ENCODE measurements around the gene GNAL. TPM values are rescaled to one million over a fixed set of nuclear protein-coding genes. Genes with fewer than 3 reads are reported as not detected.
A peak's percentile ranks its signal among the peaks of the same experiment; 100 is the strongest.

Gene GNAL
- total RNA-seq, 1 experiment from 2014 or later = 0.61 TPM

DNA sequence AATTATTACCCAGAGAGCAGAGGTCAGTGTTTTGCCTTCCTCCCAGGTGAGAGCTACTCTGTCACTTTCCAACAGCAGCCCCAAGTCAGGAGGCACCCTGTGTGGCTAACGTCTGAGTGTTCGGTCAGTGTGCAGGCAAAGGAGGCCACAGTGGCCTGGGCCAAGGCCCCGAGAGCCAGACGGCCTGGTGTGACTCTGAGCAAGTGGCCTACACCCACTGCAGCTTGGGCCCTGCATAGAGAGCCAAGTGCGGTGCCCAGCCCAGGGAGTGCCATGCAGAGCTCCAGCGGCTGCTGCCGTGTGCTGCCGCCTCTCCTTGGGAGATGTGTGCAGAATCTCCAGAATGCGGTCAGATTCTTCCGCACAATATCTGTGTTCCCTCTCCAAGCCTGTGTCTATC lies 70.4 kb downstream of the GNAL start:
- H3K9me3 Mint-ChIP-seq (ENCODE audit: low read depth, unreplicated experiment) = no peaks in the 10 kb centered on the region
- H3K27ac Mint-ChIP-seq (ENCODE audit: unreplicated experiment) = no peak overlapping the region
- H3K36me3 Mint-ChIP-seq (ENCODE audit: insufficient read depth, unreplicated experiment) = no peaks in the 10 kb centered on the region
- CTCF ChIA-PET = interaction anchor here (1.2 kb wide), 1 partner anchor 8 kb away, joined by 4 read pairs; no protein-coding TSS in a partner anchor
- TF ChIP-seq, protein P1, sequence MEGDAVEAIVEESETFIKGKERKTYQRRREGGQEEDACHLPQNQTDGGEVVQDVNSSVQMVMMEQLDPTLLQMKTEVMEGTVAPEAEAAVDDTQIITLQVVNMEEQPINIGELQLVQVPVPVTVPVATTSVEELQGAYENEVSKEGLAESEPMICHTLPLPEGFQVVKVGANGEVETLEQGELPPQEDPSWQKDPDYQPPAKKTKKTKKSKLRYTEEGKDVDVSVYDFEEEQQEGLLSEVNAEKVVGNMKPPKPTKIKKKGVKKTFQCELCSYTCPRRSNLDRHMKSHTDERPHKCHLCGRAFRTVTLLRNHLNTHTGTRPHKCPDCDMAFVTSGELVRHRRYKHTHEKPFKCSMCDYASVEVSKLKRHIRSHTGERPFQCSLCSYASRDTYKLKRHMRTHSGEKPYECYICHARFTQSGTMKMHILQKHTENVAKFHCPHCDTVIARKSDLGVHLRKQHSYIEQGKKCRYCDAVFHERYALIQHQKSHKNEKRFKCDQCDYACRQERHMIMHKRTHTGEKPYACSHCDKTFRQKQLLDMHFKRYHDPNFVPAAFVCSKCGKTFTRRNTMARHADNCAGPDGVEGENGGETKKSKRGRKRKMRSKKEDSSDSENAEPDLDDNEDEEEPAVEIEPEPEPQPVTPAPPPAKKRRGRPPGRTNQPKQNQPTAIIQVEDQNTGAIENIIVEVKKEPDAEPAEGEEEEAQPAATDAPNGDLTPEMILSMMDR (IDR thresholded peaks at IDR 0.05; ENCODE audit: unreplicated experiment) = no peak
- intact Hi-C loops (cut with micrococcal nuclease; ENCODE audit: unreplicated experiment) = no loop called here
- H3K4me3 Mint-ChIP-seq (ENCODE audit: low read depth, unreplicated experiment) = no peak overlapping the region
- H3K4me1 Mint-ChIP-seq (ENCODE audit: low read depth, unreplicated experiment) = no peaks in the 10 kb centered on the region
- BruUV-seq (replicated peaks) = no TSS peak
- peaks cover 43% of the 10 kb centered on the region for H3K27me3 Mint-ChIP-seq (ENCODE audit: unreplicated experiment)
- DNase-seq = no peak

DNA sequence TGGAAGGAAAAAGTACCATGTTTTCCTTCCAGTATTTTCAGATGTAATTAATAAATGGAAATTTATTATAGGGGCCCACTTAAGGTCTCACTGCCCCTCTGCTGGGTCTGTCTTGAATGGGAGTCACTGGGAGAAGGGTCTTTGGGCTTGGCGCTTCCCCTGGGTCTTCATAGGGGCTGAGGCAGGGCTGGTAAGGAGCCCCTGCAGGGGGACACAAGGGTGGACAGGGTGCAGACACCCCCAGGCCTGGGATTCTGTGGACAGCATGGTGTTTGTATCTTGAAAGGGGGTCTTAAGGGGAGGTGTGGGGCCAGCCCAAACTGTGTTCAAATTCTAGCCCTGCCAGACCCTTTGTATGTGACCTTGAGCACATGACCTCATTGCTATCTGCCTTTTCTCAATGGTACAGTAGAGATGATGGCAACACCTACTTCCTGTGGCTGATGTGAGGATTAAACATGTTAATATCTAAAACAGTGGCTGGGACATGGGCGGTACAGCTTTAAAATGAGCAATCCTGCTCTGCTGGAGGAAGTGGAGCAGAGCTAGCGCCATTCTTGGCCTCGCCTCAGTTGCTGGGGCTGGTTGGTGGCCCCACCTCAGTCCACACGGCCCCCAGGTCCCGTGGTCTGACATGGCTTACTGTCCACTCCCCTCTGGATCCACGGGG lies 71.6 kb downstream of the GNAL start:
- Mint-ChIP-seq H3K27me3 (ENCODE audit: unreplicated experiment) (peaks cover 33% of the 10 kb centered on the region), H3K36me3 (ENCODE audit: insufficient read depth, unreplicated experiment) (no peaks in the 10 kb centered on the region), H3K27ac (ENCODE audit: unreplicated experiment) (no peak overlapping the region), H3K4me3 (ENCODE audit: low read depth, unreplicated experiment) (no peak overlapping the region), H3K9me3 (ENCODE audit: low read depth, unreplicated experiment) (no peaks in the 10 kb centered on the region), H3K4me1 (ENCODE audit: low read depth, unreplicated experiment) (no peaks in the 10 kb centered on the region)
- no peak for DNase-seq
- no TSS peak for BruUV-seq (replicated peaks)
- intact Hi-C loops (cut with micrococcal nuclease; ENCODE audit: unreplicated experiment) = no loop called here
- CTCF ChIA-PET = interaction anchor here (0.5 kb wide), 1 partner anchor 135 kb away, joined by 3 read pairs; no protein-coding TSS in a partner anchor
- TF ChIP-seq, protein P1 (IDR thresholded peaks at IDR 0.05; ENCODE audit: unreplicated experiment) = no peak

DNA sequence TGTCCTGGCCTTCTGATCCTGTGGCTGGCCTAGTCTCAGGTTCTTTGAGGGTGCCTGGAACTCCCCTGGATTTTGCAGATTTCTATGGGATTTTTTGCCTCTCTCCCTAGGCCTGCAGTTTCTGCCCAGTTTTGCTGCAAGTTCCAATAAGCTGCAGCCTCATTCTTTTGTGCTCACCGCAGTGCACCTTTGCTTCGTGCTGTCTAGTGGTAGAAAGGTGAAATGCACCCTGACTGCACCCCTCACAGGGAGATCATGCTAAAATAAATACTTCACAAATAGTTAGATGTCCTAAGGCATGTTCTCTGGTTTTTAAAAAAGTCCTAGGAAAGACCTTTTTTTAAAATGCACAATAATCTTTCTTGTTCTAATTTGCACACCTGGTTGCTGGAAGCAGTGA lies 72.5 kb downstream of the GNAL start:
- CTCF ChIA-PET = no interaction called here
- Mint-ChIP-seq H3K4me3 (ENCODE audit: low read depth, unreplicated experiment) (no peak overlapping the region), H3K9me3 (ENCODE audit: low read depth, unreplicated experiment) (no peaks in the 10 kb centered on the region), H3K4me1 (ENCODE audit: low read depth, unreplicated experiment) (no peaks in the 10 kb centered on the region), H3K27ac (ENCODE audit: unreplicated experiment) (no peak overlapping the region), H3K27me3 (ENCODE audit: unreplicated experiment) (peaks cover 31% of the 10 kb centered on the region), H3K36me3 (ENCODE audit: insufficient read depth, unreplicated experiment) (no peaks in the 10 kb centered on the region)
- TF ChIP-seq, protein P1 (IDR thresholded peaks at IDR 0.05; ENCODE audit: unreplicated experiment) = peak; percentile 61
- intact Hi-C loops (cut with micrococcal nuclease; ENCODE audit: unreplicated experiment) = no loop called here
- no TSS peak for BruUV-seq (replicated peaks)
- DNase-seq = no peak

DNA sequence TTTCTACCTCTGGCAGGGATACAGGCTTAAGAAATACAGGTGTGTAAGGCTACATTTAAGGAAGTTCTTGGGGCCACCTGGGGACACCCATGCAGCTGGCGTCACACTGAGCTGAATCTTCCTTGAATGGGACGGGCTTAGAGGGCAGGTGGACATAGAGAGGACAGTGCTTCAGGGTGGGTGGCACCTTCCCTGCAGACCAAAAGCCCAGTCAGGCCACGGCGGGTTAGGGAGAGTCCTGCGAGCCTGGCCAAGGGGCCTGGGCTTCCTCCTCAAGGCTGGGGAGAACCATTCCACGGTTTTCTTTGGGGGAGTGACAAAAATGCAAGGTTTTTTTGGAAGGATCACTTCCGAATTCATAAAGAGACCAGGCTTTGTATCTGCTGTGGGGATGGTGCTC lies 73.4 kb downstream of the GNAL start:
- Mint-ChIP-seq H3K27ac (ENCODE audit: unreplicated experiment) (no peak overlapping the region), H3K27me3 (ENCODE audit: unreplicated experiment) (peaks cover 31% of the 10 kb centered on the region), H3K4me1 (ENCODE audit: low read depth, unreplicated experiment) (peaks cover 2% of the 10 kb centered on the region), H3K4me3 (ENCODE audit: low read depth, unreplicated experiment) (no peak overlapping the region), H3K9me3 (ENCODE audit: low read depth, unreplicated experiment) (no peaks in the 10 kb centered on the region), H3K36me3 (ENCODE audit: insufficient read depth, unreplicated experiment) (no peaks in the 10 kb centered on the region)
- DNase-seq = no peak
- CTCF ChIA-PET = no interaction called here
- no TSS peak for BruUV-seq (replicated peaks)
- intact Hi-C loops (cut with micrococcal nuclease; ENCODE audit: unreplicated experiment) = no loop called here
- TF ChIP-seq, protein P1 (IDR thresholded peaks at IDR 0.05; ENCODE audit: unreplicated experiment) = no peak
